HG02763 (cell line): ENCODE data around the gene PEX14.
A peak's percentile ranks its signal among the peaks of the same experiment; 100 is the strongest.
"Not testable (repeated sequence)": the region's sequence is repeated elsewhere in the genome, so short reads cannot be mapped to it uniquely, and the experiment has no call there.

Source experiments
- ATAC-seq: cut with Tn5 transposase; IDR thresholded peaks from one replicate; pipeline ENCODE4 v1.9.1; 2021; ENCODE audit warnings: mild to moderate bottlenecking, moderate library complexity; ENCODE audit not compliant: unreplicated experiment

The PEX14 gene

GRCh38 chr1:10450156-10450814 lies 24.5 kb upstream of the PEX14 start:
- ATAC-seq = no peak

- no peak for ATAC-seq
These were observed 23.9 kb upstream of the PEX14 start for GRCh38 chr1:10450836-10451235.

GRCh38 chr1:10451287-10451686 lies 23.5 kb upstream of the PEX14 start:
- ATAC-seq = no peak

DNA sequence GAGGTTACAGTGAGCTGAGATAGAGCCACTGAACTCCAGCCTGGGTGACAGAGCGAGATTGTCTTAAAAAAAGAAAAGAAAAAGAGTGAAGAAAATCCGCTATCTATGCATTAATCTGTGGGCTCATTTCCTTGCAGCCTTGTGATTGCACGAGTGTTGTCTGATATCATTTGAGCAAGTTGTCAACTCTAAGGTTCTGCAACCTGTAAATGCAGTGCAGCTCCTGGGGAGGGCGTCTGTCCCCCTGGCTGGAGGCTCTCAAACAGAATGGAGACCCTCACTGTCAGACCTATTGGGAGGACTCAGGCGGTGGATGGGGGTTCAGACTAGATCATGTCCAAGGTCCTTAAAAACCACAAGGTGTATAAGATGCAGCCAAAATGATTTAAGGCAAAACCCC lies 18.7 kb upstream of the PEX14 start:
- ATAC-seq = no peak

DNA sequence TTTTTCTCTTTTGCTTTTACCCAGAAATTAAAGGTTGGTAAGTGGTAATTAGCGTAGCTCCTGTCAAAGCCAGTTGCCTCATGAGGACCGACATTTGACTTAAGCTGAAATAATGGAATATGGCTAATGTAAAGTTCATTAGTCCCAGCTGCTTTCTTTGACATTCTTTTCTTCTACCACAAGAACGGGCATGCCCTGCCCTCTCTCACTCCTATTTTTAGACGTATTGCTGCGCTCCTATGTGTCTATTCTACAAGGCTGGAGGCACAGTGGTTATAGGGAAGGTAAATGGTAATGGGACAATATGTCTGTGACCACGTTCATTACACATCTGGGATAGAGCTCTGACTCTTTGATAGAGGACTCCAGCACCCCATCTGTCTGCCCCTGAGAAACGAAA lies 18.1 kb upstream of the PEX14 start:
- no peak for ATAC-seq

- ATAC-seq = not testable (repeated sequence)
These were observed 17.3 kb upstream of the PEX14 start for GRCh38 chr1:10457462-10457861.

DNA sequence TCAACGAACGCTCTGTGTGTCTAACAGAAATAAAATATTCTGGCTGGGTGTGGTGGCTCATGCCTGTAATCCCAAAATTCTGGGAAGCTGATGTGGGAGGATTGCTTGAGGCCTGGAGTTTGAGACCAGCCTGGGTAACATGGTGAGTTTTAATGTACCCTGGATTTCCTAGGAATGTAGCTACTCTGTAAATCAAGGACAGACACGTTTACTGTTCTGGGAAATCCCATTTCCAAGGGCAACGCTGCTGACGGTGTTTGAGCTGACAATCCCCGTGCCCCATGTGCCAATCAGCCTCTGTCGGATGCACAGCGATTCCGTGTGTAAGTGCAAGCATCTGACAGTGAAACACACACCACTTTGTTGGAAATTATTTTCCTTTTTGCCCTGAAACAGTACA lies 16.9 kb upstream of the PEX14 start:
- no peak for ATAC-seq

DNA sequence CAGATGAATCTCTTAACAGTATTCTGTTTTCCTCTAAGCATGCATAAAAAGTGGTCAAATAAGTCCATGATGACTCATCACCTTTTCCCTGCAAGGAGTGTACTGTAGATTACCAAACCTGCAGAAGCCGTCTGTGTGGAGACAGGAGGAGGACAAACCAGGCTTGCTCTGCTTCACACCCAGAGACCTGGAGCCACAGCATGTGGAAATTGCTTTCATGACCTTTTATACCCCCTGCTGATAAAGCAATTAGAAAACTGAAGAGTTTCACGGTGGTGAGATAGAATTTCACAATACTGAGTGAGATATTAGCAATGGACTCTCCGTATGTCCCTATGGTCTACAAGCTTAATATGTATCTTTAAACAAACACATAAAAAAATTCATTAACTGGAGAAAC lies 15.6 kb upstream of the PEX14 start:
- ATAC-seq = no peak

- no peak for ATAC-seq
These were observed 7.7 kb upstream of the PEX14 start for GRCh38 chr1:10467078-10467477.

- ATAC-seq = no peak
These were observed 4.7 kb upstream of the PEX14 start for GRCh38 chr1:10470043-10470442.

DNA sequence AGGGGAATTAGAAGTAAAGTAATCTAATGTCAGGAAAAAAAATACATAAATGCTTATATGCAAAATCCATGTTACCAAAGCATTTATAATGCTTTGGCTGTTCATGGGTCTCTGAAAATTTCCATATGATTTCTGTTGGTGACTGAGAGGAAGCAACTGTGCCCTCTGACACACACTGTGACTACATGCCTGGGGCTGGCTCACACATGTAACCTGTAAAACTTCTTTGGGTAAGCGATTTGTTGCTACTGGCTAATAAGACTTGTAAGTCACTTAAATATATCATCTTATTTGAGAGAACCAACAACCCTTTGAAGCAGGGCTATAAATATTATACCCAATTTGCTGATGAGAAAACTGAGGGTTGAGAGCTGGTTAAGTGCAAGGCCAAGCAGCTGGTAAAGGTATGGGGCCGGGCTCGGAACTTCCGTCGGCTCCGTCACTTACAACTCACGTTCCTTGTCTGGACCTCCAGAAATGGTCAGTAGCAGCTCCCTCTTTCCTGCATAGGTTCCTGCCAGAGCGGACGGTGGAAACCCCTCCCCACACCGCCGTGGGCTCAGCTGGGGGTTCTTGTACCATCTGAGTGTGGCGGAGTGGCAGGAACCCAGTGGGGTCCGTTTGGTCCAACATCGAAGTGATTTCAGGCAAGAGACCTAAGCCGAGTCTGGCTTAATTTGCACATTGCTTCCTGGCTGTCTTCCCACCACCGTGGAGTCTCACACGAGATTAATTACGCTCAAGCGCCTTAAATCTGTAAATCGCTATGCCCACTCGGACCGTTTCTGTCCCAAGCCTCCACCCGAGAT lies 3.1 kb upstream of the PEX14 start:
- no peak for ATAC-seq

DNA sequence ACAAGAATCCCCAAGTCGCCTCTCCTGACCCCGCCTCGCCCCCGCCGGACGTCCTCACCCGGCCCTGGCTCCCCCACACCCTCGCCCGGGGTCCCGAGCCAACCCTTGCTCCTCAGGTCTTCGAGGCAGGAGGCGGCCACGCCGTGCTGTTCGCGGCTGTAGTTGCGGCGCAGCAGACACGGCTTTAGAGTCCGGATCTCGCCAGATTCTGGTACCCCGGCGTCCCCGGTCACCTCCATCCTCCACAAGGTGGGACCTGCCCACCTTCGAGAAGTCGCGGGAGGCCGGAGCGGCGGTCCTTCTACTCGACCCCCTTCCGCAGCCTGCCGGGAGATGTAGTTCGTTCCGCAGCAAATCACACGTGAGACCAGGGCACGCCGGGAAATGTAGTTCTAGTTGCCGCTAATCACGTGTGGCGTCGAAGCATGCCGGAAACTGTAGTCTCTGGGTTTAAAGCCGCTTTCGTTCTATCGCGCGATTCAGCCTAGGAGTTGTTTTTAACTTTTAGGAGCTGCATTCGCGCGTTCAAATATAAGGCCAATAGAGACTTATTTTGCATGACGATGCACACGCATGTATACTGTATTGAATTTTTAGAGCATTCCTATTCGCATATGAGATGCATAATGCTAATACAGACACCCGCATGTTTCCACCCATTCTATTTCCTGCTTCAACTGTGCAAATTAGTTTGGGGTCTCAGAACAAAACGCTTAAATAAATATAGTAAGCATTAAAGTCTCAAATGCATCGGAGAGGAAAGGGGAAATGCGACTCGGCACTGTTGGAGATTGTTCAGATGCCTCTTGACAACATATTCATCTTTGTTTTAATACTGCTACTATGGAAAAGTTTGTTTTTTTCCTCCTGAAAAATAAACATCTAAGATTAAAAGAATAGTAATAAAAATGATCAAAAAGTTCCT lies 2.3 kb upstream of the PEX14 start, which contains the start of gene DFFA:
Gene DFFA, minus strand, starts transcription at position 310 of the 925 bp plus-strand sequence. Its CDS starts 71 bp downstream, at position 239.
- peak; percentile 75 for ATAC-seq

DNA sequence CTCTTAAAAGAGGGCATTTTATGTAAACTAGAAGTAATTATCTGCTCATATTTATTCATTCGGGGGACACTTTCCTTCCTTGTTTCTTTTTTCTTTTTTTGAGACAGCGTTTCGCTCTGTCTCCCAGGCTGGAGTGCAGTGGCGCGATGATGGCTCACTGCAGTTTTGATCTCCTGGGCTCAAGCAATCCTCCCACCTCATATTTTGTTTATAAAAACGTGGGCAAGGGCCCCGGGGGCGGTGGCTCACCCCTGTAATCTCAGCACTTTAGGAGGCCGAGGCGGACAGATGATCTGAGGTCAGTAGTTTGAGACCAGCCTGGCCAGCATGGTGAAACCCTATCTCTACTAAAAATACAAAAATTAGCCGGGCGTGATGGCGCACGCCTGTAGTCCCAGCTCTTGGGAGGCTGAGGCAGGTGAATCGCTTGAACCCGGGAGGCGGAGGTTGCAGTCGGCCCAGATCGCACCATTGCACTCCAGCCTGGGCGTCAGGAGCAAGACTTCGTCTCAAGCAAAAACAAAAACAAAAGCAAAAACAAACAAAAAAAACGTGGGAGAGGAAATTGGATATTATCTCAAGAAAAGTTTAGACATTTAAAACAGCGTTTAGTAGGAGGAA lies 1.5 kb upstream of the PEX14 start:
- ATAC-seq = no peak

GRCh38 chr1:10474309-10474612 lies 489 bp upstream of the PEX14 start:
- not testable (repeated sequence) for ATAC-seq

GRCh38 chr1:10475510-10475909 lies 760 bp downstream of the PEX14 start:
- ATAC-seq = no peak

DNA sequence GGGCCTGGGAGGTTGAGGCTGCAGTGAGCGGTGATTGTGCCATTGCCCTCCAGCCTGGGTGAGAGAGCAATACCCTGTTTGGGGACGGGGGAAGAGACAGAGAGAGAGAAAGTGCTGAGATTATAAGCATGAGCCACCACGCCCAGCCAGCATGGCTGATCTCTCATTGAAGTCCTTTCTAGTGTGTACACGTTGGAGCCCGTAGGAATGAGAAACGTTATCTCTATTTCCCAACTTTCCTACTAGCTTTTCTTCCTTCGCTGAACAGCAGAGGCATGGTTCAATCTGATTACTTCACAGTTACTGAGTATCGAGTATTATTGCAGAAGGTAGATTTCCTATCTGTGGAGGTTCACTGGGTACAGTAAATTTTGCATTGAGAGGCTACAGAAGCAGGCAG lies 4.5 kb downstream of the PEX14 start:
- ATAC-seq = no peak

DNA sequence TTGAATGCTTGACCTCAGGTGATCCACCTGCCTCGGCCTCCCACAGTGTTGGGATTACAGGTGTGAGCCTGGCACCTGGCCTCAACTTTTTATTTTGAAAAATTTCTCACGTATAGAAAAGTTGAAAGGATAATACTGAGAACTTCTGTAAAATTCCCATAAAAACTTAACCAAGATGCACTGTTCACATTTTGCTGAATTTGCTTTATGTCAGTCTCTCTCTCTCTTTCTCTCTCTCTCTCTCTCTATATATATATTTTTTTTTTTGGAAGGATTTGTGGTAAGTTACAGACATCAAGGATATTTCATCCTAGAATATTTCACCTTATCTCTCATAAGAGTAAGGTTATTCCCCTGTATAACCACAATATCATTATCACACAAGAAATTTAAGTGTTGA lies 5.9 kb downstream of the PEX14 start:
- no peak for ATAC-seq

- ATAC-seq = no peak
These were observed 9.8 kb downstream of the PEX14 start for GRCh38 chr1:10484521-10484920.

GRCh38 chr1:10489291-10490055 lies 14.7 kb downstream of the PEX14 start:
- ATAC-seq = no peak

DNA sequence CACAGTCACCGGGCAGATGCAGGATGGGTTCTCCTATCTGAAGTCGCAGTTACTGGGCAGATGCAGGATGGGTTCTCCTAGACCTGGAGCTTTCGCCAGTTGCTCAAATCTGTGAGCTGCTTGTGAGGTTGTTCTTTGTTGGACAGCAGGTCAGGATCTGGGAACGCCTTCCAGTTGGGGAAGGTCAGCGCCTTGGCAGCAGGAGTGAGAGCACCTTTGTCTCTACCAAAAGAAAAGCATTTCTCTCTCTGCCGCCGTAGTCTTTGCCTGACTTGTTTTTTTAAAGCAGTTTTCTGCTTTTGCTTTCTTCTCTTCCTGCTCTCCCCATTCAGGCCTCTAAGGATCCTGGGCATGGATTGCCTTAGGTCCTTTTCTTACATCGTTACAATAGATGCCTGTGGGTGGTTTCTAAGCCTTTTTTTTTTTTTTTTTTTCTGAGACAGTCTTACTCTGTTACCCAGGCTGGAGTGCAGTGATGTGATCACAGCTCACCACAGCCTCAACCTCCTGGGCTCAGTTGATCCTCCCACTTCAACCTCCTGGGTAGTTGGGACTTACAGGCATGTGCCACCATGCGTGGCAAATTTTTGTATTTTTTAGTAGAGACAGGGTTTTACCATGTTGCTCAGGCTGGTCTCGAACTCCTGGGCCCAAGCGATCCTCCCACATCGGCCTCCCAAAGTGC lies 15.7 kb downstream of the PEX14 start:
- ATAC-seq = no peak
